Right lobe of liver (tissue), 4 donors: Measurements from ENCODE around the gene BEND3.

ENCODE experiments used
- CTCF ChIP-seq, 4 donors: fragments of 200-600 bp in 3 of 4; fragments of 450-650 bp in 1 of 4; IDR thresholded peaks; one replicate each; pipeline versions ENCODE4 v1.5.1 to v1.8.0; 2016 to 2022; ENCODE audit warnings: antibody characterized with exemption in 4 of 4, mild to moderate bottlenecking in 2 of 4
- POLR2A ChIP-seq: fragments of 450-650 bp; IDR thresholded peaks from one replicate; pipeline ENCODE4 v1.6.1; 2017; ENCODE audit warnings: antibody characterized with exemption, mild to moderate bottlenecking
- donor health status: DM: no; HTN: no; CAD: no.
- donor health status: DM: no; HTN: no; CAD: no.
- donor health status: DM: no; HTN: yes; CAD: no.

- TF ChIP-seq CTCF (IDR thresholded peaks at IDR 0.05) (no peak), POLR2A (no peak)
Observed at GRCh38 chr6:107077710-107078109, 37.6 kb downstream of the BEND3 start.
